Ovary (tissue), 3 donors: ENCODE results near the gene MAPKAPK2.

Experiments used
- POLR2A ChIP-seq: fragments of 450-650 bp; IDR thresholded peaks from one replicate; pipeline ENCODE4 v1.6.1; 2017; ENCODE audit warnings: antibody characterized with exemption, mild to moderate bottlenecking, moderate library complexity
- TF ChIP-seq, protein P1 (sequence below), 3 donors: fragments of 450-650 bp in 2 of 3; fragments of 200-600 bp in 1 of 3; IDR thresholded peaks; one replicate each; pipeline versions ENCODE4 v1.5.1 to v1.8.0; 2016 to 2022; ENCODE audit warnings: antibody characterized with exemption in 3 of 3, mild to moderate bottlenecking in 1 of 3
- donor health status: DM: no; HTN: no; CAD: no.

GRCh38 chr1:206704226-206704625, 19.5 kb downstream of the MAPKAPK2 start:
- TF ChIP-seq, protein P1, sequence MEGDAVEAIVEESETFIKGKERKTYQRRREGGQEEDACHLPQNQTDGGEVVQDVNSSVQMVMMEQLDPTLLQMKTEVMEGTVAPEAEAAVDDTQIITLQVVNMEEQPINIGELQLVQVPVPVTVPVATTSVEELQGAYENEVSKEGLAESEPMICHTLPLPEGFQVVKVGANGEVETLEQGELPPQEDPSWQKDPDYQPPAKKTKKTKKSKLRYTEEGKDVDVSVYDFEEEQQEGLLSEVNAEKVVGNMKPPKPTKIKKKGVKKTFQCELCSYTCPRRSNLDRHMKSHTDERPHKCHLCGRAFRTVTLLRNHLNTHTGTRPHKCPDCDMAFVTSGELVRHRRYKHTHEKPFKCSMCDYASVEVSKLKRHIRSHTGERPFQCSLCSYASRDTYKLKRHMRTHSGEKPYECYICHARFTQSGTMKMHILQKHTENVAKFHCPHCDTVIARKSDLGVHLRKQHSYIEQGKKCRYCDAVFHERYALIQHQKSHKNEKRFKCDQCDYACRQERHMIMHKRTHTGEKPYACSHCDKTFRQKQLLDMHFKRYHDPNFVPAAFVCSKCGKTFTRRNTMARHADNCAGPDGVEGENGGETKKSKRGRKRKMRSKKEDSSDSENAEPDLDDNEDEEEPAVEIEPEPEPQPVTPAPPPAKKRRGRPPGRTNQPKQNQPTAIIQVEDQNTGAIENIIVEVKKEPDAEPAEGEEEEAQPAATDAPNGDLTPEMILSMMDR (IDR thresholded peaks at IDR 0.05) = no peak
- no peak for TF ChIP-seq POLR2A
